A673 (cell line): Measurements from ENCODE around the gene HMGCL.

Experiments used
- CTCF ChIP-seq: fragments of 300-800, 200-600 bp; sonication (generic); conservative IDR thresholded peaks from 2 replicates; pipeline ENCODE4 v1.5.1; 2017; ENCODE audit warnings: low read depth, mild to moderate bottlenecking, antibody characterized with exemption, low read length, moderate library complexity, mixed read lengths
- EZH2 ChIP-seq: fragments of 200-600 bp; sonication (generic); IDR thresholded peaks from 2 replicates; pipeline ENCODE4 v1.6.1; 2017; ENCODE audit warnings: borderline replicate concordance, low read depth, mild to moderate bottlenecking, mixed read lengths, antibody characterized with exemption, low read length; ENCODE audit not compliant: poor library complexity, severe bottlenecking

- TF ChIP-seq CTCF (no peak), EZH2 (no peak)
Observed at GRCh38 chr1:23799570-23800399, 25.4 kb downstream of the HMGCL start.
